Forelimb muscle (tissue), 1 donor: ENCODE data around the gene PUS1. TPM values are rescaled to one million over a fixed set of nuclear protein-coding genes. Genes with fewer than 3 reads are reported as not detected.

Experiments
- DNase-seq: peaks from one replicate; pipeline ENCODE4 v3.0.0-alpha.2; 2013; ENCODE audit warnings: low read depth
- polyA plus RNA-seq: library from polyadenylated mRNA; unstranded; fragments of 120-200 nt; gene quantifications from one replicate; pipeline ENCODE4 v1.2.1, GENCODE V29; 2013; ENCODE audit not compliant: insufficient read length

Gene PUS1
- polyA plus RNA-seq, 1 donor = 12.2 TPM

GRCh38 chr12:131902332-131903241 is 26.5 kb upstream of the PUS1 start:
- DNase-seq = no peak

GRCh38 chr12:131903270-131904255 is 25.5 kb upstream of the PUS1 start:
- no peak for DNase-seq

GRCh38 chr12:131904346-131904745 is 24.7 kb upstream of the PUS1 start:
- no peak for DNase-seq

- DNase-seq = no peak
Observed at GRCh38 chr12:131905081-131905629, 23.9 kb upstream of the PUS1 start.

GRCh38 chr12:131905630-131906091 is 23.4 kb upstream of the PUS1 start:
- DNase-seq = no peak

GRCh38 chr12:131907379-131908091 is 21.5 kb upstream of the PUS1 start:
- no peak for DNase-seq

GRCh38 chr12:131908092-131909080 is 20.7 kb upstream of the PUS1 start:
- no peak for DNase-seq

GRCh38 chr12:131909081-131909751 is 19.9 kb upstream of the PUS1 start:
- DNase-seq = no peak

GRCh38 chr12:131909752-131910219 is 19.3 kb upstream of the PUS1 start:
- DNase-seq = no peak

GRCh38 chr12:131910302-131911027 is 18.6 kb upstream of the PUS1 start:
- no peak for DNase-seq

- DNase-seq = no peak
Observed at GRCh38 chr12:131911028-131911650, 17.9 kb upstream of the PUS1 start.

- no peak for DNase-seq
Observed at GRCh38 chr12:131911851-131912477, 17.1 kb upstream of the PUS1 start.

GRCh38 chr12:131912518-131913274 is 16.4 kb upstream of the PUS1 start:
- DNase-seq = no peak

- no peak for DNase-seq
Observed at GRCh38 chr12:131913666-131914065, 15.4 kb upstream of the PUS1 start.

- no peak for DNase-seq
Observed at GRCh38 chr12:131914179-131914702, 14.8 kb upstream of the PUS1 start.

- no peak for DNase-seq
Observed at GRCh38 chr12:131915000-131915689, 13.9 kb upstream of the PUS1 start.
